ENCODE data around the gene PRRC1. TPM values are rescaled to one million over a fixed set of nuclear protein-coding genes. Genes with fewer than 3 reads are reported as not detected.
A peak's percentile ranks its signal among the peaks of the same experiment; 100 is the strongest.

Gene PRRC1
- total RNA-seq, result 10 to 100 TPM; 25.1 to 29.1 TPM

DNA sequence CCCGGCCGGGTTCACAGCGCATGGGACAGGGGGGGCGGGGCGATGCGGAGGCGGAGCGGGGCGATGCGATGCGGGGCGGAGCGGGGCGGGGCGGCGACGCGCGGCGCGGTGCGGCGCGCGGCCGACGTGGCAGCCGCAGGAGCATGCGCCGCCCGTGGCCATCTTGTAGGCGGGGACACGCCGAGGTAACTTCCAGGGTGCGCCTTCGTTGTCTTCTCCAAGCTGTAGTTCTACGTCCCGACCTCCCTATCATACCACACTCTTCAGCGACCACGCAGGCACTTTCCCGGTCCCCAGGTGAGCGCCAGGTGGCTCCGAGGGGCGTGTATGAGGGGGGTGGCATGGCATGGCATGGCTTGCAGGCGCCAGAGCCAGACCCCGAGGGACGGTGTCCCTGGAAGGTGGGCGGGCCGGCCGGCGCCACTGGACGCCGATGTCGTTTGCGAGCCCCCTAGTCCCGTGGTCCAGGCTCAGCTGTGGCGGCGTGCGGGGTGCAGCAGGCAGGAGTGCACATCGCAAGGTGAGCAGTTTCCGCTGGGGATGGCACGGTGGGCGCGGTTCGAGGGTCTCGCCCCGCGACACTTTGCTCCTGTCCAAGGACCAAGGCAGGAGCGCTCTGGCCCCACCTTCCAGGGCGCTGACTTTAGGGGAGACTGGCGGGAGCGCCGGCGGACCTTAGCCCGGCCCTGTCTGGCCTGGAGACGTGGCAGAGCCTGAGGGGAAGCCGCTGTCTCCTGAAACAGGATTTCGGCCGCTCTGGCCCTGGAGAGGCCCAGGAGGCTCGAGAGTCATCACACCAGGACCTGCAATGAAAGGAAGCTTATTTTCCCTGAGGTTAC is at the start of gene PRRC1:
Gene PRRC1 (plus strand): TSS at position 161 of the 839 bp plus-strand sequence. CDS start 5,840 bp downstream, outside the sequence.
- TF ChIP-seq POLR2A (IDR thresholded peaks at IDR 0.05), result peak; percentile 57 to 83 (median 81)
- TF ChIP-seq, protein P1, sequence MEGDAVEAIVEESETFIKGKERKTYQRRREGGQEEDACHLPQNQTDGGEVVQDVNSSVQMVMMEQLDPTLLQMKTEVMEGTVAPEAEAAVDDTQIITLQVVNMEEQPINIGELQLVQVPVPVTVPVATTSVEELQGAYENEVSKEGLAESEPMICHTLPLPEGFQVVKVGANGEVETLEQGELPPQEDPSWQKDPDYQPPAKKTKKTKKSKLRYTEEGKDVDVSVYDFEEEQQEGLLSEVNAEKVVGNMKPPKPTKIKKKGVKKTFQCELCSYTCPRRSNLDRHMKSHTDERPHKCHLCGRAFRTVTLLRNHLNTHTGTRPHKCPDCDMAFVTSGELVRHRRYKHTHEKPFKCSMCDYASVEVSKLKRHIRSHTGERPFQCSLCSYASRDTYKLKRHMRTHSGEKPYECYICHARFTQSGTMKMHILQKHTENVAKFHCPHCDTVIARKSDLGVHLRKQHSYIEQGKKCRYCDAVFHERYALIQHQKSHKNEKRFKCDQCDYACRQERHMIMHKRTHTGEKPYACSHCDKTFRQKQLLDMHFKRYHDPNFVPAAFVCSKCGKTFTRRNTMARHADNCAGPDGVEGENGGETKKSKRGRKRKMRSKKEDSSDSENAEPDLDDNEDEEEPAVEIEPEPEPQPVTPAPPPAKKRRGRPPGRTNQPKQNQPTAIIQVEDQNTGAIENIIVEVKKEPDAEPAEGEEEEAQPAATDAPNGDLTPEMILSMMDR (IDR thresholded peaks at IDR 0.05), result no peak
- ATAC-seq, result peak; percentile 98
- Histone ChIP-seq H3K4me3 (peak within 1 kb of the TSS; percentile 49 to 98), H3K27ac (peak within 1 kb of the TSS; percentile 65 to 94 (median 84)), H3K9me3 (no peaks in the 10 kb centered on the region), H3K27me3 (no peaks in the 10 kb centered on the region), H3K36me3 (replicated peaks in 1 of 2; ENCODE audit: insufficient read depth in 1 of 2, low read depth in 2 of 2) (no peaks in the 10 kb centered on the region), H3K4me1 (peaks cover 36% of the 10 kb centered on the region)
- WGBS, 2 donors, result 0% methylated on average over 17 to 72 of the region's 80 CpGs
- peak; percentile 84 to 87 (median 86) for DNase-seq
- intact Hi-C loops (cut with DNase I), result no loop called here

DNA sequence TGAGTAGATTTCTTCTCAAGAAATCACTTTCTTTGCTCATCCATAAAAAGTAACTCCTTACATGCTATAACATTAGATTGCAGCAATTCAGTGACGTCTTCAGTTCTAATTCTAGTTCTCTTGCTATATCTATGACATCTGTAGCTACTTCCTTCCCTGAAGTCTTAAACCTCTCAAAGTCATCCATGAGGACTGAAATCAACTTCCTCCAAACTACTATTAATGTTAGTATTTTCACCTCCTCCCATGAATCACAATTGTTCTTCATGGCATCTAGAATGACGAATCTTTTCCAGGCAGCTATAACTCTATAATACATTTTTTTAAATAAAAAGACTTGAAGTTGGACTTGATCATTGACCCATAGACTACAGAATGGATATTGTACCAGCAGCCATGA is 46.2 kb upstream of the PRRC1 start:
- no peak for ATAC-seq
- DNase-seq, result no peak
- 69 to 76% methylated on average over 2 of the region's 2 CpGs for WGBS, 2 donors
- no peaks in the 10 kb centered on the region for H3K36me3 ChIP-seq (replicated peaks in 1 of 2; ENCODE audit: insufficient read depth in 1 of 2, low read depth in 2 of 2)
- no peak overlapping the region for H3K27ac ChIP-seq
- no peaks in the 10 kb centered on the region for H3K27me3 ChIP-seq
- H3K9me3 ChIP-seq, result no peaks in the 10 kb centered on the region
- H3K4me3 ChIP-seq, result no peak overlapping the region
- no peaks in the 10 kb centered on the region for H3K4me1 ChIP-seq
- intact Hi-C loops (cut with DNase I), result no loop called here
- TF ChIP-seq POLR2A (IDR thresholded peaks at IDR 0.05), result no peak
- TF ChIP-seq, protein P1 (IDR thresholded peaks at IDR 0.05), result no peak

DNA sequence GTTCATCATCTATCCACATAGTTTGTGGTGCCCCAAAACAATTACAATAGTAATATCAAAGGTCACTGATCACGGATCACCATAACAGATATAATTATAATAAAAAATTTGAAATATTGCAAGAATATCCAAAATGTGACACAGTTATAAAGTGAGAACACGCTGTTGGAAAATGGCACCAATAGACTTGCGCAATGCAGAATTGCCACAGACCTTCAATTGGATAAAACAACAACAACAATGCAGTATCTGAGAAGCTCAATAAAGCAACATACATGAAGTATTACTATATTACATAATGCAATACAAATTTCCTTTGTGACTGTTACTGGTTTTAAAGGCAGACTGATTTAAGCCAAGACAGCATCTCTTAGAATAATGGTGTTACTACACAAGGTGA is 44.7 kb upstream of the PRRC1 start:
- no peaks in the 10 kb centered on the region for H3K27me3 ChIP-seq
- intact Hi-C loops (cut with DNase I), result no loop called here
- no peaks in the 10 kb centered on the region for H3K9me3 ChIP-seq
- H3K4me1 ChIP-seq, result no peaks in the 10 kb centered on the region
- no peak overlapping the region for H3K27ac ChIP-seq
- no peak for DNase-seq
- TF ChIP-seq, protein P1 (IDR thresholded peaks at IDR 0.05), result no peak
- no peak for TF ChIP-seq POLR2A (IDR thresholded peaks at IDR 0.05)
- no peak for ATAC-seq
- H3K36me3 ChIP-seq (replicated peaks in 1 of 2; ENCODE audit: insufficient read depth in 1 of 2, low read depth in 2 of 2), result no peaks in the 10 kb centered on the region
- 89 to 93% methylated on average over 3 of the region's 3 CpGs for WGBS, 2 donors
- no peak overlapping the region for H3K4me3 ChIP-seq

DNA sequence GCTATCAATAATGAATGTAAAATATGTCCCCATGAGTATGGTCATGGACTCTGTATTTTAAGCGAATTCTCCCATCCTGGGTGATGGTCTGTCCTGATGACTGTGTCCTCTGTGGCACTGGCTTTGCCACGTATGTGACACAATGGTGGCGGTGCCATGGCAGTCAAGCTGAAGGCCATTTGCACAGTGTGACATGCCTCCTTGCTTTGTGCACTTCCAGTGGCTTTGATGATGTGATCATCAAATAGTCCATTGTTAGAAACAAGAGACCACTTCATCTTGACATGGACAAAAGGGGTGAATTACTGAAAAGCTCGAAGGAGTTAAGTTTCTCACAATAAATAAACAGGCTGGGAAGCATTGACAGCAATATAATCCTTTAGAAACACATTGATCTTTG is 31.0 kb upstream of the PRRC1 start:
- Histone ChIP-seq H3K9me3 (no peaks in the 10 kb centered on the region), H3K27ac (no peak overlapping the region), H3K4me3 (no peak overlapping the region), H3K4me1 (no peaks in the 10 kb centered on the region), H3K27me3 (no peaks in the 10 kb centered on the region), H3K36me3 (replicated peaks in 1 of 2; ENCODE audit: insufficient read depth in 1 of 2, low read depth in 2 of 2) (no peaks in the 10 kb centered on the region)
- DNase-seq, result no peak
- WGBS, 2 donors, result 78 to 85% methylated on average over 4 of the region's 4 CpGs
- intact Hi-C loops (cut with DNase I), result no loop called here
- ATAC-seq, result no peak
- TF ChIP-seq, protein P1 (IDR thresholded peaks at IDR 0.05), result no peak
- TF ChIP-seq POLR2A (IDR thresholded peaks at IDR 0.05), result no peak

All from body of pancreas (tissue), 4 donors.